CMK (cell line): Measurements from ENCODE around the gene GEMIN4.
"Not testable (repeated sequence)": the region's sequence is repeated elsewhere in the genome, so short reads cannot be mapped to it uniquely, and the experiment has no call there.

Experiments used
- DNase-seq: peaks from one replicate; pipeline ENCODE4 v3.0.0-alpha.2; 2010; ENCODE audit warnings: low read depth

The GEMIN4 gene

DNA sequence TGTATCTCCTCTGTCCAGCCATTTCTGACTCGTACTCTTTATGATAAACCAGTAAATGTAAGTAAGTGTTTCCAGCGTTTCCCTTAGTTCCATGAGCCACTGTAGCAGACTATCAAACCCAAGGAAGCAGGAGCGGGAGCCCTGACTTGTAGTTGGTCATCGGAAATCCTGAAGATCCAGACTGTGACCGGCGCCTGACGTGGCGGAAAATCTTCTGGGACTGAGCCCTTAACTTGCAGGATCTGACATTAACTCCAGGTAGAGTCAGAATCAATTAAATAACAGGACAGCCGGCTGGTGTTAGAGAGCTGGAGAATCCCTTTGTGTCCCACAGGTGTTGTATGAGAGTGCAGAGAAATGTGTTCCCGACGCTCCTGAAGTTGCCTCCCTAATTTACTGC is 26.0 kb upstream of the GEMIN4 start:
- no peak for DNase-seq

DNA sequence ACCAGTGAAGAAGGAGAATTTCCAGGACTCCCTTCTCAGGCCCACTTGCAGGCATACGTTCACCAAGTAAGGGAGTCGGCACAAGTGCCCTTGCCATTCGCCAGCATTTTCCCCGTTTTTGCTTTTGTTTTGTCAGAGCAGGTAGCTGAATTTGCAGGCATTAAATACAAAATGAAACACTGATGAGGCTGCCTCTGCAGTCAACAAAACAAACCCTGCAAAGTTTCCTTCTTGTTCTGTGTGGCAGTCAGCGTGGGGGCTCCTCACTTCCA is 22.2 kb upstream of the GEMIN4 start:
- no peak for DNase-seq

DNA sequence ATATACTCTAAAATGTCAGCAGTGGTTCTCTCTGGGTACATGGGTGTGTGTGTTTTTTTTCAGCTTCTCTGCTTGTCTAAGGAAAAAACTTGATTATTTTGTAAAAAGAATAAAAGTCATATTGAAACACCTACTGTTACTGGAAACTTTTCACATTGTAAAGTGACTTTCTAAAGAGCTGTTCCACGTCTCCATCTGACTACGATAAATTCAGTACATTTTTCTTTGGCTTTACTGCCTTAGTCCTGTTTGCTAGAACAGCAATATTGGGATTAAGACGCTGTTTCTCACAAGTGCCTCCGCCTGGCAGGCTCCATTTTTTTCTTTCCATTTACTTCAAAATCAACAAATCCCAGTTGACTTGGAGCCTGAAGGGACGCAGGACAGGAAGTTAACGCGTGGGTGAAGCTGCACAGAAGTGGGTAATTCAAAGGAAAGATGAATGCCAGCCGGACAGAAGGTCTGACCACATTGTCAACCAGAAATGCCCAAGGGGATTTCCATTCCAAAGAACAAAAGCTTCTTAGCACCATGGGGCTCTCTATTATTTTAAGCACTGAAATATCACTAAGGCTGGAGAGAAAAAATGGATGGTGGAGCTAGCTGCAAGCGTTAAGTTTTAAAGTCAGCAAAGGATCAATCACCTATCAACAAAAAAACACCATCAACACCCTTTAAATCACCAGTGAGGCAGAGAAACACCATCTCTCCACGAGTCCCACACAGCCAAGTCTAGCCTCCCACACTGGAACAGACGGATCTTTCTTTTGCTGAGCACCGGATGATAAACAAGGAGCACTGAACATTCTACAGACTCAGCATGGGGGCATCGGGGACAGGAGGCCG is 21.6 kb upstream of the GEMIN4 start:
- DNase-seq = no peak

DNA sequence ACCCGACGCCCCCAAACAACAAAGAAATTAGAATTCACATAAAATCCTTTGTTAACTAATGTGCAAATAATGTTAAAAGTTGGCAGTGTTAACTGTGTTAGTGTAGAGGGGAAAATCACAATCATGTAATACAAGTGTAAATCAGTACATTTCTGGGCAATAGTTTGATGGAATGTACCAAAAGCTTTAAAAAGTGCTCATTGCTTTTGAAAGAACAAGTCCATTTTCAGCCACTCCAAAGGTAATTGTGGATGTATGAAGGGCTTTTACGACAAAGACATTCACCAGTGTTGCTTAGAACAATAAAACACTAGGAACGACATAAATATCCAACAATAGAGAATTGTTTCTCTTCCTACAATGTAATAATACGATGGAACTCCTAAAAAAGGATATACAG is 21.0 kb upstream of the GEMIN4 start:
- no peak for DNase-seq

DNA sequence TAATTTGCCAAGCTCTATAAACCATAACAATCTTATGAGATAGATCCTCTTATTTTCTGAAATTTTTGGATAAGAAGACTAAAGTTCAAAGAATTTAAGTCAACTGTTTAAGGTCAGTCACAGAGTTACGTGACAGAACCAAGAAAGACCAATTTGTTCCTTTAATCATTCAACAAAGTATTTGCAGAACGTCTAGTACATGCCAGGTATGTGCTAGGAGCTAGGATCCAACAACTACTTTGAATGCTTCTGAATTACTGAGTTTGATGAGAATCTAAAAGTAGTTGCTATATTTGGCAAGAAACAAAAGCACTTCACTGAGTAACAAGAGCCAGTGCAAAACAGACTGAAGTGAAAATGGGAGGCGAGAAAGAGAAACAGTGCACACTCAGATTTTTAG is 15.0 kb upstream of the GEMIN4 start:
- DNase-seq = no peak

DNA sequence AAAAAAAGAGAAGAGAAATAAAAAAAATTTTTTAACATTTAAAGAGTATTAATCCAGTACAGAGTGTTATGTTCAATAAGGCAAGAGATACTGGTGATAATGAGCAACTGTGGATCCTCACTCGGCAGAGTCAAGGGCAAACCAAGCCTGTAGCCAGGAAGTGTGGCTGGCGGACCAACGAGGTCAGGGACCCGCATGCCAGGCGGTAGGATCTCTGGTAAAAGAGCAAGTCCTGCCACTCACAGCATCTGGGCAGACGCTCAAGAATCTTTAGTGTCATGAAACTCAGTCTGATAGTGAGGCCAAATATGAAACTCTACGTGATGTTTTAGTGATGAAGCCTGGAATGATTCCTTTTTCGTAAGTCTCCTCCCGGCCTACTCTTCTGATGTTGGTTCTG is 8.3 kb upstream of the GEMIN4 start:
- DNase-seq = no peak

DNA sequence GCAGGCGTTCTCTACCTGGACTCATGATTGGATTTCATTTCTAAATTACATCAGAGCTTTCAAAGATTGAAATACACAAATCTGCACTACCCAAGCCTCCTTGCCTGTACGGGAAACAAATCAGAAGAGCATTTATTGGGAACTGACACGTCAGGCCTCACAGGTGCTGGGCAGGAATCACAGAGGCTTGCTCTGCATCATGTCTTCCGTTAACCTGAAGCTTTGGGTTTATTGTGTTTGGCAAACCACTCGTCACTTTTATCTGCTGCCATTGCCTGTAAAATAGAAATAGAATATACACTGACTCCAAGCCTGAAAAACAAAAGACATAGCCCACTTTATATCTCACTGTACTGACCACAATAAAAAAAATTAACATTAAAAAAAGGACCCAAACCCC is 7.9 kb upstream of the GEMIN4 start:
- no peak for DNase-seq

DNA sequence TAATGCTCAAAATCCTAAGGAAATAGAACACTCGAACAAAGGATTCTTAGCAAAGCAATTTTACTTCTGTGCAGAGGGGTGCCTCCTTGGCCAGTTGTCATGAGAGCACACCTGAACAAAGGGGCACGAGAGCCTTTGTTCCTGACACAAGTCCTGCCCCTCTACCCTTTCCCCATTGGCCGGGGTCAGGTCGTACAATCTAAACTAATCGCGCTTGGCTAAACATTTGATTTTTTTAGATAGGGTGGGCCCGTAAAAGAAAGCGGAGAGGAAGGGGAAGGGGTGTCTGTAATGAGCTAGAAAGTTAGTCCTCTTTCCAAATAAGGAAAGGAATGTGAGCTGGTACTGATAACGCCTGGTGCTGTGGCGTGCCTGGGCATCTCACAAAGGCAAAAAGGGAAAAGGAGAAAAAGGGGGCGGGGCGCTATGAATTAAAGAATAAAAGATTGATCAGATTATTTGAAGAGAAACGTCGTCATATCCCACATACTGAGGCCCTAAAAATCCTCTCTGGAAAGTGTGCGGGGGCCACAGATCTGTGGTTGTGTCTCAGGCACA is 4.0 kb upstream of the GEMIN4 start:
- not testable (repeated sequence) for DNase-seq

DNA sequence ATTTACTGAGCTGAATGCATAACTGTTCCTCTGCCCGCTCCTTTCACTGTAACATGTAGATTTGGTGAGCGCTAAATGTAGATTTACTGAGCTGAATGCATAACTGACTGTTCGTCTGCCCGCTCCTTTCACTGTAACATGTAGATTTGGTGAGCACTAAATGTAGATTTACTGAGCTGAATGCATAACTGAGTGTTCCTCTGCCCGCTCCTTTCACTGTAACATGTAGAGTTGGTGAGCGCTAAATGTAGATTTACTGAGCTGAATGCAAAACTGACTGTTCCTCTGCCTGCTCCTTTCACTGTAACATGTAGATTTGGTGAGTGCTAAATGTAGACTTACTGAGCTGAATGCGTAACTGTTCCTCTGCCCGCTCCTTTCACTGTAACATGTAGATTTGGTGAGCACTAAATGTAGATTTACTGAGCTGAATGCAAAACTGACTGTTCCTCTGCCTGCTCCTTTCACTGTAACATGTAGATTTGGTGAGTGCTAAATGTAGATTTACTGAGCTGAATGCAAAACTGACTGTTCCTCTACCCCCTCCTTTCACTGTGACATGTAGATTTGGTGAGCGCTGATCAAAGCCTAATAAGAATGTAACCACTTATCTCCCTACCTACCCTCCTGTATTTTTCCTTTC is 3.4 kb upstream of the GEMIN4 start:
- not testable (repeated sequence) for DNase-seq

DNA sequence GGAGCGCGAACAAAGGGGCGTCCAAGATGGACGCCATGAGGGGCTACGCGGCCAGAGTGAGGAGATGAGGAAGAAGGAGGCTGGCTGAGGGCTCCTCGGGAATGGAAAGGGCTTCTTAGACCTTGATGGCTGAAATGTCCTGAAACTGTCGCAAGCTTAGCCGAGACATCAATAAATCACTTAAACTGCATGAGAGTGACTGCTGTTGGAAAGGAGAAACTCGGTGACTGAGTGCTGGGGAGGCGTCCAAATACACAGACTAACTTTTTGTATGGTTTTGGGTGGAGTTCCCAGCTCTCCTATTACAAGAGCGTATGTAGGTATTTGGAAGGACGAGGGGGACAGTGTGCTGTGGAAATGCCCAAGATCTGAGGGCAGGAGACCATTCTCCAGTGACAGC is 1.4 kb upstream of the GEMIN4 start:
- no peak for DNase-seq

DNA sequence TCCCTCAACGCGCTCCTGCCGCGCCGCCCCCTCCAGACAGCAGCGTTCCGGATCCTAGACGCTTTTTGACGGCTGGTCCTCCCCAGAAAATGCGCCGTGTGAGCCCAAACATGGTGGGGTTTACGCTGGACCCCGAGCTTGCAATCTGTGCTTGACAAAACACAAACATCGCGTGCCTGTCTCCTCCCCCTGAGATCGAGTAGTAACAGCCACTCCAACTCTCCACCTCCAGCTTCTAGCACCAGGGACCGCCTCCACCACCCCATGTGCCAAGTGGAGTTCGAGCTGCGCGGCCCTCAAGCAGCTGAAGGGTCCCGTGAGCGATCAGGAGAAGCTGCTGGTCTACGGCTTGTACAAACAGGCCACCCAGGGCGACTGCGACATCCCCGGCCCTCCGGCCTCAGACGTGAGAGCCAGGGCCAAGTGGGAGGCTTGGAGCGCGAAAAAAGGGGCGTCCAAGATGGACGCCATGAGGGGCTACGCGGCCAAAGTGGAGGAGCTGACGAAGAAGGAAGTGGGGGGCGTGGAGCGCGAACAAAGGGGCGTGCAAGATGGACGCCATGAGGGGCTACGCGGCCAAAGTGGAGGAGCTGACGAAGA is 656 bp upstream of the GEMIN4 start:
- DNase-seq = no peak

DNA sequence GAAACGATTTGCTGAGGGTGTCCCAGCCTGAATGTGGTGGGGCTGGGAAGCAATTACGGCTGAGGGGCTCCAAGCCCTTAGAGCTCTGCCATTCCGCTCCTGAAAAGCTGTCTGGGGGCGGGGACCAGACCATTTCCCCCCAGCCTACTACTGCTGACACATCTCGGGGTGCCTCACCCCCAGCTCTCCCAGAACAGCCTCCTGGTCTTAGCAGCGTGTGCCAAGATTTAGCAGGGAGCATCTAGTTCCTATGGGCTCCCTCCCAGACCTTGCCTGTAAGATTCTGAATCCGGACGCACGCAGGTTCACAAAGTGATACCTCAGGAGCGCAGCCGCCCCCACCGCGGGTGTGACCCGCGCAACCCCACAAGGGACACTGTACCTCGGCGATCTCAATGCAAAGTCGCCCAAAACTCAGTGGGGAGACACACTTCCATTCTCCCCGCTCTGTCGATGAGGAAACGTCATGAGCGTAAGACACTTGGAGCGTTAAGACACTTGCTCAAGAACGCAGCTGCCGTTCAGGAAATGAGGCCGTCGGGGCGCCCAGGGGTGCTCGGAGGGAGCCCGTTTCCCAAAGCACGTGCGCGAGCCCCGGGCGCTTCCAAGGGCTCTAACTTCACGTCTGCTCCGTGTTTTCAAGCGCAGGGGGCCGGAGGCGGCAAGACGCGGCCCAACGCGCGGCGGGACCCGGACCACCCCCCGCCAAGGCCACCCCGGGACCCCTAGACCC is 629 bp downstream of the GEMIN4 start:
- DNase-seq = no peak

DNA sequence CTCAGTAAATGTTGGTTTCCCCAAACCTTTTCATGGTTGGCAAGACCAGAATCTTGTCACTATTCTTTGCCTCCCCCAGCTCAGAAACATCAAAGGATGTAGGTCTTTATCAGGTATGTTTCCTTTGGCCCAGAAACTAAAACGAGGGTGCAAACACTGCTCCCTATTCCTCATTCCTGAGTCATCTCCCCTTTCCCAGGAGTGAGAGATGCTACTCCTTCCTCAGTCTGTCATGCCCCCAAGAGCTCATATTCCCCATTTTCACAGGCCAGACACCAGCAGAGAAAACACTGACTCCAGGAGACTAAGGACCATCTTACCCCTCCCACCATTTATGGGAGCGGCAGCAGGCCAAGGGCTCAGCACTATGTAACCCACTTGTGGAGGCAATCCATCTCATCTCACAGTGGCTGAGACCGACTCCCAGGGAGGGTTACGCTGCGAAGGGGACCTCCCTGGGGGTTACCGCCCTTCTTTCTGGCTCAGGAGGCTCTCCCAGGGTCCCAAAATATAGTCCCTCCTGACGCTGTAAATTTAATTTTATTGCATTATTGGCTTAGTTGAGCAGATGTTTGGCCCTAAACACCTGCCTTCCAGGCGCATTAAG is 1.5 kb downstream of the GEMIN4 start:
- DNase-seq = no peak

DNA sequence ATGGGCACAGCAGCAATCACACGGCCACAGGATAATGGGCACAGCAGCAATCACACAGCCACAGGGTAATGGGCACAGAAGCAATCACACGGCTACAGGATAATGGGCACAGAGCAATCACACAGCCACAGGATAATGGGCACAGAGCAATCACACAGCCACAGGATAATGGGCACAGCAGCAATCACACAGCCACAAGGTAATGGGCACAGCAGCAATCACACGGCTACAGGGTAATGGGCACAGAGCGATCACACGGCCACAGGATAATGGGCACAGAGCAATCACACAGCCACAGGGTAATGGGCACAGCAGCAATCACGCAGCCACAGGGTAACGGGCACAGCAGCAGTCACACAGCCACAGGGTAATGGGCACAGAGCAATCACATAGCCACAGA is 2.7 kb downstream of the GEMIN4 start:
- DNase-seq = not testable (repeated sequence)

DNA sequence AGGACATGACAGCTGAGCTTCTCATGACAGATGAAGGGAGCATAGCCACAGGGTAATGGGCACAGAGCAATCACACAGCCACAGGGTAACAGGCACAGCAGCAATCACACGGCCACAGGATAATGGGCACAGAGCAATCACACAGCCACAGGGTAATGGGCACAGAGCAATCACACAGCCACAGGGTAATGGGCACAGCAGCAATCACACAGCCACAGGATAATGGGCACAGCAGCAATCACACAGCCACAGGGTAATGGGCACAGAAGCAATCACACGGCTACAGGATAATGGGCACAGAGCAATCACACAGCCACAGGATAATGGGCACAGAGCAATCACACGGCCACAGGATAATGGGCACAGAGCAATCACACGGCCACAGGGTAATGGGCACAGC is 3.5 kb downstream of the GEMIN4 start:
- not testable (repeated sequence) for DNase-seq

DNA sequence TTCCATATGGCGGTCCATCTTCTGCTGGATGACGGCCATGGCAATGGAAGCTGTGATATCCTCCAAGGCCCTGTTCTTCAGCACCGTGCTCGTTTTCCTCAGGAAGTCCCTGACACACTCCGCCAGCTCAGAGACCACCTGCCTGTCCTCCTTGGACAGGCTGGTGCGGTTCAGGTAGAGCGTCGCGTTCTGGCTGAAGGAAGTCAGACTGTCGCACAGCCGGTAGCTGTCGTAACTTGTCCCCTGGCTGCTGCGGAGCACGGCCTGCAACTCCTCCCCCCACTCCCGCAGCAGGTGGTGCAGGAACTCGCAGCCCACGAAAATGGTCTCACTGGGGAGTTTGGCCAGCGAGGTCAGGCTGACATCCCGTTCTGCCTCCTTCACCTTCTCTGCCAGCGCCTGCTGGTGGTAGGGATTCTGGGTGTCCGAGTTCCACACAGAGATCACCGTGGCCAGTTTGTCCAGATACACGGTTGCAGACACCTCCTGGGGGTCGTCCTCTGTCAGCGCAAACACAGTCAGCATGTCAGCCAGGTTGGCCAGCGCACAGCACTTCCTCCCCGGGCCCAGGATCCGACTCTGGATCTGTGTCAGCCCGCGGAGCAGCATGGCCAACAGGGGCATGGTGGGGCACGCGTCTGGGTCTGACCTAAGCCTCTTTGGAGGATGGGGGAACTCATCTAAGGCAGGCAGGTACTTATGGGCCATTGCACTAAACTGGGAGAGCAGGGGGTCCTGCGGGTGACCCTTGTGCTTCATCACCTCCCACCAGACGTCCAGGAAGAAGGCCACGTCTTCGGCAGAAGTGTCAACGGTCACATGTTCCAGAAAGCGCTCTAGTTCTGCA is 5.1 kb downstream of the GEMIN4 start:
- no peak for DNase-seq

DNA sequence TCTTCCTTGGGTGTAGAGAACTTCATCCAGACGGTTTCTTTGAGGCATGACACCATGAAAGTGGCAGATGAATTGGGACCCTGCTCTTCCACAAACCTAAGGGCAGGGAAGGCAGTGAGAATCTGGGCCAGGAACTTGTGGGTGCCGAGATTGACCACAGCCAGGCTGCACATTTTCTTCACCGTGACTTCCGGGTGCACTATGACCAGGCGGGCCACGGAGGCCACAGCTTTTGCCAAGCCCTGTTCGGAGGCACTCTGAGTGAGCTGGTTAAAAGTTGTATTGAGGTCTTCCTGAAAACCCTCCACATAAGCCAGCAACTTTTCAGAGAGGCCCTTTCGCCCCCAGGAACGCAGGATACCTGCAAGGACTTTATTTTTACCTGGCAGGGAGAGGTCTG is 5.9 kb downstream of the GEMIN4 start:
- DNase-seq = no peak

DNA sequence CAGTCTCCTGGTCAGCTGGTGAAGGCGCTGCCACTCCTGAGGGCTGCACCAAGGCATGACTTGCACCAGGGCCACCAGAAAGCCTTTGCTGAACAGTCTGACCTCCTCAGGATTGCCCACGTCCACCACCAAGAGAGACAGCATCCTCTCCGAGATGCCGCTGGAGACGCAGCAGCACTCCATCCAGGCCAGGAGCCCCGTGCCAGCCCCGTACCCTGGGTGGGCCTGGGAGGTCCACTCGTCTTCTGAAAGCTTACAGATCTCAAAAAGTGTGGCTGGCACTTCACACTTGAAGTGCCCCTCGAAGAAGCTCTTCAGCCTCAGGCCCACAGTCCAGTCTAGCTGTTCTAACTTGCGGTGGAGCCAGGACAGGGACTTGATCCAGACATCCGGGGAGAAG is 6.7 kb downstream of the GEMIN4 start:
- DNase-seq = no peak

DNA sequence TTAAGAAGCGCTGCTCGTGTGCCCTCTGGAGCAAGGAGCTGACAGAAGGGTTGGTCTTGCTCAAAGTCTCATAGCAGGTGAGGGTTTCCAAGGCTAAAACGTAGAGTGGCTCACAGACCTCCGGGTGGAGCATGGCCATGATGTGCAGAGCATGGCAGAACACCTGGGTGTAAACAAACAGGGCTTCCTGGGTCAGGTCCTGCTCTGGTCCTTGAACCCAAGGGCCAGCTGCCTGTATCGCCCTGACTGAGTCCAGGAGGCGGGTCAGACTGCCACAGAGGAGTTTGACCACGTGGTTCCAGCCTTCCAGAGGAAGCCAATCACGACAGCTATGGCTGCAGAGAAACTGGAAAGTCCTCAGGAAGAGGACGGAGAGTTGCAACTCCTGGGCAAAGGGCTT is 7.1 kb downstream of the GEMIN4 start:
- no peak for DNase-seq

DNA sequence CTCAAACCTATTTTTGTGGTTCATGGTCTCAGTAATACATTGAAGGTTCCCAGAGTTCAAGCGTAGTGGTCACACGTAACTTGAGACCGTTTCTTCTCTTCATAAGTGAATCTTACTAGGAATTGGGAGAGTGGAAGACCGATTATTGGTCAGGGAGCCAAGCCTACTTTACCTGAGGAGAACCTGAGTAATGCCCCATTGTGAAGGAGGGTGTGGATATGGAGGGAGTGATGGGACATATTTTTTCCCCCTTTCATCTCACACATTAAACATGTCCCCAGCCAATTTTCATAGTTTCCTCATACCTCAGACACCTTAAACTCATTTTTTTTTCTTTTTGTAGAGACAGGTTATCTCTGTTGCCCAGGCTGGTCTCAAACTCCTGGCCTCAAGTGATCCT is 8.9 kb downstream of the GEMIN4 start:
- no peak for DNase-seq

DNA sequence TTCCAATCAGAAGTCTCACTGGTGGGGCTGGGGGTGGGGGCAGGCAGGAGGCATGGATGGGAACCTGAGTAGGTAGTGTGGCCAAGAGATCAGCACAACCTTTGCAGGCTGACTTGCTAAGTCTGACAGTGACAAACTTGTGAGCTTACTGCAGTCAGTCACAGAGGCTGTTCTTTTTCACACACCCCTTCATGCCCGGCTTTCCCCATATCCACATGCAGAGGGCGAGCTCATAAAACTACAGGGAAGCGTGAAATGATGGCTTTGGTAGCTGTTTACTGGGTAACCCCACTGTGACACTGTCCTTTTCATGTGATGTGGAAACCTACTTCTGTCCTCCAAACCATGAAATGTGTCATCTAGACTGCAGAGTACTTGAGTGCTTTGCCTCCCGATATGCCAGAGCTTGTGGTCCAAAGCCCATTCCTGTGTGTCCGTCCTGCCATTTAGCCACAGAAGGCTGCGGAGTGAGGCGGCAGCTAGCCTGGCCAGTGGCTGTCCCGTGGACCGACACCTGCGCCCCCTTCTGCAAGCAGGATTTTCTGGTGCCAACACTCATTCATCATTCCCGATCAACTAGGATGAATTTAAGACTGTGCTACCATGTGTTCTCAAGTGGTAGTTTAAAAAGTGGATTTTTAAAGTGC is 9.8 kb downstream of the GEMIN4 start:
- no peak for DNase-seq
